ENCODE measurements around the gene SV2C.

Gene SV2C

GRCh38 chr5:76221311-76221710 is 138.1 kb downstream of the SV2C start:
- Histone ChIP-seq H3K4me2 (ENCODE audit: insufficient read depth, low read length) (no peak overlapping the region), H3K9ac (ENCODE audit: low read depth, low read length) (no peak overlapping the region), H3K9me3 (ENCODE audit: insufficient read depth, low read length, severe bottlenecking) (no peaks in the 10 kb centered on the region), H3K4me1 (ENCODE audit: insufficient read depth, low read length) (no peaks in the 10 kb centered on the region), H3K4me3 (ENCODE audit: low read depth in 1 of 2, low read length in 2 of 2) (no peak overlapping the region), H3K79me2 (ENCODE audit: insufficient read depth, low read length) (no peaks in the 10 kb centered on the region), H3K27me3 (ENCODE audit: insufficient read depth, low read length, poor library complexity) (no peaks in the 10 kb centered on the region), H4K20me1 (ENCODE audit: insufficient read depth, low read length) (no peaks in the 10 kb centered on the region), H3K36me3 (ENCODE audit: insufficient read depth, low read length) (no peaks in the 10 kb centered on the region), H2AFZ (ENCODE audit: low read depth, low read length) (no peak overlapping the region), H3K27ac (ENCODE audit: low read length) (no peak overlapping the region)
- TF ChIP-seq CTCF (IDR thresholded peaks at IDR 0.05; ENCODE audit: borderline replicate concordance, extremely low read depth, low read length, poor library complexity, severe bottlenecking) (no peak), EZH2 (IDR thresholded peaks at IDR 0.05; ENCODE audit: borderline replicate concordance, low read depth, low read length, severe bottlenecking) (no peak)
- DNase-seq (no peak), ATAC-seq (ENCODE audit: insufficient read depth, low read depth) (no peak)

GRCh38 chr5:76222318-76222717 is 139.1 kb downstream of the SV2C start:
- no peaks in the 10 kb centered on the region for H3K4me1 ChIP-seq (ENCODE audit: insufficient read depth, low read length)
- no peak for DNase-seq
- no peaks in the 10 kb centered on the region for H4K20me1 ChIP-seq (ENCODE audit: insufficient read depth, low read length)
- H3K9ac ChIP-seq (ENCODE audit: low read depth, low read length), result no peak overlapping the region
- no peak overlapping the region for H3K27ac ChIP-seq (ENCODE audit: low read length)
- TF ChIP-seq EZH2 (IDR thresholded peaks at IDR 0.05; ENCODE audit: borderline replicate concordance, low read depth, low read length, severe bottlenecking) (no peak), CTCF (IDR thresholded peaks at IDR 0.05; ENCODE audit: borderline replicate concordance, extremely low read depth, low read length, poor library complexity, severe bottlenecking) (no peak)
- no peaks in the 10 kb centered on the region for H3K36me3 ChIP-seq (ENCODE audit: insufficient read depth, low read length)
- H3K4me2 ChIP-seq (ENCODE audit: insufficient read depth, low read length), result no peak overlapping the region
- no peak overlapping the region for H3K4me3 ChIP-seq (ENCODE audit: low read depth in 1 of 2, low read length in 2 of 2)
- no peaks in the 10 kb centered on the region for H3K27me3 ChIP-seq (ENCODE audit: insufficient read depth, low read length, poor library complexity)
- no peaks in the 10 kb centered on the region for H3K9me3 ChIP-seq (ENCODE audit: insufficient read depth, low read length, severe bottlenecking)
- H3K79me2 ChIP-seq (ENCODE audit: insufficient read depth, low read length), result no peaks in the 10 kb centered on the region
- no peak for ATAC-seq (ENCODE audit: insufficient read depth, low read depth)
- no peak overlapping the region for H2AFZ ChIP-seq (ENCODE audit: low read depth, low read length)

- no peak for DNase-seq
- no peak for ATAC-seq (ENCODE audit: insufficient read depth, low read depth)
- no peaks in the 10 kb centered on the region for H3K4me1 ChIP-seq (ENCODE audit: insufficient read depth, low read length)
- H3K27me3 ChIP-seq (ENCODE audit: insufficient read depth, low read length, poor library complexity), result no peaks in the 10 kb centered on the region
- no peaks in the 10 kb centered on the region for H3K79me2 ChIP-seq (ENCODE audit: insufficient read depth, low read length)
- no peaks in the 10 kb centered on the region for H3K9me3 ChIP-seq (ENCODE audit: insufficient read depth, low read length, severe bottlenecking)
- H2AFZ ChIP-seq (ENCODE audit: low read depth, low read length), result no peak overlapping the region
- H3K4me3 ChIP-seq (ENCODE audit: low read depth in 1 of 2, low read length in 2 of 2), result no peak overlapping the region
- no peaks in the 10 kb centered on the region for H3K36me3 ChIP-seq (ENCODE audit: insufficient read depth, low read length)
- TF ChIP-seq CTCF (IDR thresholded peaks at IDR 0.05; ENCODE audit: borderline replicate concordance, extremely low read depth, low read length, poor library complexity, severe bottlenecking) (no peak), EZH2 (IDR thresholded peaks at IDR 0.05; ENCODE audit: borderline replicate concordance, low read depth, low read length, severe bottlenecking) (no peak)
- H3K9ac ChIP-seq (ENCODE audit: low read depth, low read length), result no peak overlapping the region
- no peaks in the 10 kb centered on the region for H4K20me1 ChIP-seq (ENCODE audit: insufficient read depth, low read length)
- no peak overlapping the region for H3K27ac ChIP-seq (ENCODE audit: low read length)
- H3K4me2 ChIP-seq (ENCODE audit: insufficient read depth, low read length), result no peak overlapping the region
Observed at GRCh38 chr5:76223696-76224095, 140.5 kb downstream of the SV2C start.

GRCh38 chr5:76224898-76225297 is 141.7 kb downstream of the SV2C start:
- H3K4me1 ChIP-seq (ENCODE audit: insufficient read depth, low read length), result no peaks in the 10 kb centered on the region
- DNase-seq (no peak), ATAC-seq (ENCODE audit: insufficient read depth, low read depth) (no peak)
- H3K4me3 ChIP-seq (ENCODE audit: low read depth in 1 of 2, low read length in 2 of 2), result no peak overlapping the region
- no peak overlapping the region for H2AFZ ChIP-seq (ENCODE audit: low read depth, low read length)
- TF ChIP-seq EZH2 (IDR thresholded peaks at IDR 0.05; ENCODE audit: borderline replicate concordance, low read depth, low read length, severe bottlenecking), result no peak
- H3K9me3 ChIP-seq (ENCODE audit: insufficient read depth, low read length, severe bottlenecking), result no peaks in the 10 kb centered on the region
- no peaks in the 10 kb centered on the region for H4K20me1 ChIP-seq (ENCODE audit: insufficient read depth, low read length)
- no peak overlapping the region for H3K9ac ChIP-seq (ENCODE audit: low read depth, low read length)
- no peaks in the 10 kb centered on the region for H3K27me3 ChIP-seq (ENCODE audit: insufficient read depth, low read length, poor library complexity)
- H3K27ac ChIP-seq (ENCODE audit: low read length), result no peak overlapping the region
- H3K79me2 ChIP-seq (ENCODE audit: insufficient read depth, low read length), result no peaks in the 10 kb centered on the region
- no peaks in the 10 kb centered on the region for H3K36me3 ChIP-seq (ENCODE audit: insufficient read depth, low read length)
- H3K4me2 ChIP-seq (ENCODE audit: insufficient read depth, low read length), result no peak overlapping the region
